T-helper 2 cell treated with Interferon-gamma antibody and Interleukin-4, amounts not matched to agents 5 μg/mL and 100 μg/mL, for 36 hours (primary cell): ENCODE data around the gene PROC.

ENCODE experiments used
- DNase-seq: peaks from one replicate; pipeline ENCODE4 v3.0.0; 2021; ENCODE audit warnings: low spot score
- H3K27ac Mint-ChIP-seq: one replicate; pipeline ENCODE4 v1.8.0; 2021; ENCODE audit warnings: mild to moderate bottlenecking, mixed read lengths
- H3K27me3 Mint-ChIP-seq: one replicate; pipeline ENCODE4 v1.8.0; 2021; ENCODE audit warnings: low read depth, mixed read lengths
- H3K36me3 Mint-ChIP-seq: one replicate; pipeline ENCODE4 v1.8.0; 2021; ENCODE audit warnings: low read depth, mixed read lengths
- H3K4me1 Mint-ChIP-seq: one replicate; pipeline ENCODE4 v1.8.0; 2021; ENCODE audit warnings: low read depth, mixed read lengths
- H3K4me3 Mint-ChIP-seq: one replicate; pipeline ENCODE4 v1.8.0; 2022; ENCODE audit warnings: mild to moderate bottlenecking, moderate library complexity, mixed read lengths
- H3K9me3 Mint-ChIP-seq: one replicate; pipeline ENCODE4 v1.8.0; 2021; ENCODE audit warnings: mixed read lengths

PROC gene

DNA sequence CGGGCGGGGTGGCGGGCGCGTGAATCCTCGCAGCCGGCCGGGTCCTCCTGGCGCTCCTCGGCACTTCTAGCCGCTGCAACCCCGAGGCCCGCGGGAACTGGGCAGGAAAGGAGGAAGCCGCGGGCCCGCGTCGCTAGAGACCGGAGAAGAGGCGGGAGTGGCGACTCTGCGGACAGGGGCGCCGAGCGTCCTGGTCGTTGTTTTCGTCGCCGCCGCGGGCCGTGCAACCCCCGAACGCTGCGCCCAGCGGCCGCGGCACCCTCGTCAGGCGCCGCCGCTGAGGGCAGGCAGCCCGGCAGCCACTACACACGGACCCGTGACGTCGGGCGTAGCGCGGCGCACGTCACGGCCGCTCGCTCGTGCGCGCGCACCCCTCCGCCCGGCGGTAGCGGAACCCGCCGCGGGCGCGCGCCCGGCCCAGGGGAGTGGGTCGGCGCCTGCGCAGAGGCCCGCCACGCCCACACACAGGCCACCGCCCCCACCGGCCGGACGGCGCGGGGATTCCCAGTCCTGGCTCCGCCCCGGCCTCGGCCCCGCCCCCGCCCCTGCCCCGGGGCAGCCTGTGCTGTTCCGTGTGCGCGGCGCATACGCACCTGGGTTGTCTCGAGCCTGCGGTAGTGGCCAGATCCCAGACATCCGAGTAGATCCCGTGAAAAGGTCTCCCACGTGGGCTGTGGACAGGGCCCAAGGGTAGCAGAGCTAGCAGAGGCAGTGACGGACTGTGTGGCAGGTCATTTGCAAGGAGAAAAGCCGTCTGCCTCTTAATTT is 30.4 kb upstream of the PROC start, which contains the start of gene MAP3K2:
Gene MAP3K2, minus strand, starts transcription at position 321 of the 768 bp plus-strand sequence. CDS start 44,846 bp downstream, outside the sequence.
- peak within 1 kb of the TSS; percentile 97 for H3K27ac Mint-ChIP-seq
- peak within 1 kb of the TSS; percentile 90 for H3K4me3 Mint-ChIP-seq
- peaks cover 7% of the 10 kb centered on the region for H3K36me3 Mint-ChIP-seq
- H3K27me3 Mint-ChIP-seq = no peaks in the 10 kb centered on the region
- H3K4me1 Mint-ChIP-seq = peaks cover 58% of the 10 kb centered on the region
- H3K9me3 Mint-ChIP-seq = no peaks in the 10 kb centered on the region
- DNase-seq = peak; percentile 90

DNA sequence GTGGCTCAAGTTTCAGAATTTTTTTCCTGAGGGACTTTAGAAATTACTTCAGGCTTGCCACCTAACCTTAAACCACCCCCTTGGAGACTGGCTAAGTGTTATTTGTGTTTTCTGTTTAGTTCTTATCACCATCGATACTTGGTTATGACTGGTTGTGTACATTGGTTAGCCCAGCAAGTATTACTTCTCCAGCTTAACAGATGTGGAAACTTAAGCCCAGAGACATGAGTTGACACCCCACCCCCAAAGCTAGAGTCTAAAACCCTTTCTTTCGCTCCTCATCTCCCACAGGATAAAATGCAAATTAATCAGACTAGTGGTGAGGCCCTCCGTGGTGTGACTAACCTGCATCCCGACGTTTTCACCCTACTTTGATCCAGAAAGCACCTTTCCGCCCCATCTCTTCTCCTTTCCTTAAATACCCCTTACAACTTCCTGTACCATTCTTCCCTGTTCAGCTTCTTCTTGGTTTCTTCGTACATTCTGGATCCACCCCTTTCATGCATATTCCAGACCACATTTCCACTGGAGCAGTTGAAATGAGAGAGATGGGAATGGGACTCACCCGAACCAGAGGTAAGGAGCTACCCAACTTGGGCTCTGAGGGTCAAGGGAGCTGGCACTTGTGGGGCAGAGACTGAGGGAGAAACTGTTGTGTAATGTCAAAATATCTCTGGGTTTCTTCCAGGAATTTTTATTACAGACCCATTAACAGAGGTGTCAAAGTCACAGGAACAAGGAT is 29.6 kb upstream of the PROC start:
- peaks cover 4% of the 10 kb centered on the region for H3K36me3 Mint-ChIP-seq
- no peaks in the 10 kb centered on the region for H3K27me3 Mint-ChIP-seq
- peak overlapping the region; percentile 97 for H3K27ac Mint-ChIP-seq

DNA sequence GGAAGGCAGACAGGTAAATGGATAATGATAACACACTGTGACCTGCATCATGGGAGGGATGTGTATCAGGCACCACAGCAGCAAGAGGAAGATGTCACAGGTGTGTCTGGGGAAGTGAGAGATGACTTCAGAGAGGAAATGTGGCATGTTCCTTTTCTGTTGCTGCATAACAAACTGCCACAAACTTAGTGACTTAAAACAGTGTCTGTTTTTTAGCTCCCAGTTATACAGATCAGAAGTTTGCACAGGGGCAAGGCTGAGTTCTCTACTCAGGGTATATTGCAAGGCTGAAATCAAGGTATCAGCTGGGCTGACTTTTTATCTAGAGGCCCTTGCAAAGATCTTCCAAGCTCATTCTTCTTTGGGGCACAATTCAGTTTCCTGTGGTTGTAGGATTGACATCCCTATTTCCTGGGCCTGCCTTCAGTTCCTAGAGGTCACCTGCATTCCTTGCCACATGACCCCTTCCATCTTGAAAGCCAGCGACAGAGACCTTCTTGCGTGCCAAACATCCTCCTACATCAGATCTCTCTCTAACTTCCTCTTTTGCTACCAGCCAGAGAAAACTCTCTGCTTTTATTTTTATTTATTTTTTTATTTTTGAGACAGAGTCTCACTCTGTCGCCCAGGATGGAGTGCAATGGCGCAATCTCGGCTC is 28.3 kb upstream of the PROC start:
- Mint-ChIP-seq H3K4me3 (peak overlapping the region; percentile 58), H3K27ac (peak overlapping the region; percentile 94), H3K36me3 (no peaks in the 10 kb centered on the region), H3K9me3 (no peaks in the 10 kb centered on the region), H3K27me3 (no peaks in the 10 kb centered on the region), H3K4me1 (peaks cover 49% of the 10 kb centered on the region)
- no peak for DNase-seq

More for the DNA sequence above, 29.6 kb upstream of the PROC start:
- no peak for DNase-seq
- Mint-ChIP-seq H3K4me3 (peak overlapping the region; percentile 87), H3K9me3 (no peaks in the 10 kb centered on the region), H3K4me1 (peaks cover 56% of the 10 kb centered on the region)

DNA sequence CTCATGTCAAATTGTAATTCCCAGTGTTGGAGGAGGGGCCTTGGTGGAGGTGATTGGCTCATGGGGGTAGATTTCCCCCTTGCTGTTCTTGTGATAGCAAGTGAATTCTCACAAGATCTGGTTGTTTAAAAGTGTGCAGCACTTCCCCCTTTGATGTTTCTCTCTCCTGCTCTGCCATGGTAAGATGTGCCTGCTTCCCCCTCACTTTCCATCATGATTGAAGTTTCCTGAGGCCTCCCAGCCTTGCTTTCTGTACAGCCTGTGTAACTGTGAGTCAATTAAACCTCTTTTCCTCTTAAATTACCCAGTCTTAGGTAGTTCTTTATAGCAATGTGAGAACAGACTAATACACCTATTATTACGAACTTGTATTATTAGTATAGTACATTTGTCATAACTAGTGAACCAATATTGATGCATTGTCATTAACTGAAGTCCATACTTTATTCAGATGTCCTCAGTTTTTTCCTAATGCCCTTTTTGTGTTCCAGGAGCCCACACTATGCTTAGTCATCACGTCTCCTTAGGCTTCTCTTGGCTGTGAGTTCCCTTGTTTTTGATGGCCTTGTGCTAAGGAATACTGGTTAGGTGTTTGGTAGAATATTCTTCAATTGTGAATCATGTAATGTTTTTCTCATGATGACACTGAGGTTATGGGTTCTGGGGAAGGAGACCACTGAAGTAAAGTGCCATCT is 25.9 kb upstream of the PROC start:
- no peak overlapping the region for H3K27ac Mint-ChIP-seq
- H3K9me3 Mint-ChIP-seq = no peaks in the 10 kb centered on the region
- H3K36me3 Mint-ChIP-seq = no peaks in the 10 kb centered on the region
- H3K4me3 Mint-ChIP-seq = no peak overlapping the region
- DNase-seq = no peak
- peaks cover 31% of the 10 kb centered on the region for H3K4me1 Mint-ChIP-seq
- no peaks in the 10 kb centered on the region for H3K27me3 Mint-ChIP-seq

DNA sequence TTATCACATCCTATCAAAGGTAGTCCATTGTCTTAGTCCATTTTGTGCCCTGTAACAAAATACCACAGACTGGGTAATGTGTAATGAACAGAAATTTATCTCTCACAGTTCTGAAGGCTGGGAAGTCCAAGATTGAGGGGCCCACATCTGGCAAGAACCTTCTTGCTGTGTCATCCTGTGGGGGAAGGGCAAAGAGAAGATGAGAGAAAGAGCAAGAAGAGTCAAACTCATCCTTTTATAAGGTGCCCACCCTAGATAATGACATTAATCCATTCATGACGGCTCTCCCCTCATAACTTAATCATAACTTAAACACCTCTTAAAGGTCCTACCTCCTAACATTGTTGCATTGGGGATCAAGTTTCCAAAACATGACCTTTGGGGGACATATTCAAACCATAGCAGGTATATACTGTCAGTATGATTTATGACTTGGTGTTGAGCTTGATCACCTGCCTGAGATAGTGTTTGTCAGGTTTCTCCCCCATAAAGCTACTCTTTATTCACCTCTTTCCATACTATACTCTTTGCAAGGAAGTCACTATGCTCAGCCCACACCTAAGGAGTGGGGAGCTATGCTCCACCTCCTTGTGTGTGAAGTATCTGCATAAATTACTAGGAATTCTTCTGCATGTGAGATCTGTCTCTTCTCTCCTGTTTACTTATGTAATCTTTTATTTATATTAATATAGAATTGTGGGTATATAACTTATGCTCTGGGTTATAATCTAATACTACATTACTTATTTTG is 25.2 kb upstream of the PROC start:
- Mint-ChIP-seq H3K27ac (no peak overlapping the region), H3K9me3 (no peaks in the 10 kb centered on the region), H3K36me3 (no peaks in the 10 kb centered on the region), H3K27me3 (no peaks in the 10 kb centered on the region), H3K4me3 (no peak overlapping the region), H3K4me1 (peaks cover 37% of the 10 kb centered on the region)
- no peak for DNase-seq

- Mint-ChIP-seq H3K36me3 (no peaks in the 10 kb centered on the region), H3K4me1 (peaks cover 29% of the 10 kb centered on the region)
Observed at GRCh38 chr2:127394492-127394891, 23.7 kb upstream of the PROC start.

GRCh38 chr2:127397568-127398238 is 20.5 kb upstream of the PROC start:
- Mint-ChIP-seq H3K4me3 (no peak overlapping the region), H3K27ac (no peak overlapping the region), H3K9me3 (no peaks in the 10 kb centered on the region), H3K27me3 (no peaks in the 10 kb centered on the region), H3K36me3 (no peaks in the 10 kb centered on the region), H3K4me1 (peaks cover 20% of the 10 kb centered on the region)
- DNase-seq = peak; percentile 2

More at GRCh38 chr2:127394492-127394891, 23.7 kb upstream of the PROC start:
- H3K4me3 Mint-ChIP-seq = no peak overlapping the region
- no peak overlapping the region for H3K27ac Mint-ChIP-seq
- H3K9me3 Mint-ChIP-seq = no peaks in the 10 kb centered on the region
- H3K27me3 Mint-ChIP-seq = no peaks in the 10 kb centered on the region
- DNase-seq = no peak

DNA sequence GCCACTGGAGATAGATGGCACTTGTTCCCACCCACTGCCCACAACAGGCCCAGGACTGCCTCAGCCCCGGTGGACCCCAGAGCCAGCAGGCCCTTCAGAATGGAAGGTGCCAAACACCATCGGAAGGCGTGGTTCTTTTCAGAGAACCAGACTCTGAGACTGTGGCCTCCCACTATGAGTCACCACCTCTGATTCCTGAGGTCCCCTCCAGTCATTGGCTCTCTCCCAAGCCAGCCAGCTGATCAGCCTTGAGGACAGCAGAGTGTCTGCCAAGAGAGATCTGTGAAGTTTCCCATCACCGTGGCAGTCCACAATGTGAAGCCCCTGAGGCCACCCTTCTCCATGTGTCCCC is 20.0 kb upstream of the PROC start:
- no peaks in the 10 kb centered on the region for H3K27me3 Mint-ChIP-seq
- peak overlapping the region; percentile 19 for H3K27ac Mint-ChIP-seq
- H3K9me3 Mint-ChIP-seq = no peaks in the 10 kb centered on the region
- H3K4me1 Mint-ChIP-seq = peaks cover 16% of the 10 kb centered on the region
- DNase-seq = peak; percentile 60
- H3K4me3 Mint-ChIP-seq = peak overlapping the region; percentile 30
- H3K36me3 Mint-ChIP-seq = no peaks in the 10 kb centered on the region

GRCh38 chr2:127400533-127400896 is 17.7 kb upstream of the PROC start:
- H3K4me3 Mint-ChIP-seq = no peak overlapping the region
- no peak for DNase-seq
- no peak overlapping the region for H3K27ac Mint-ChIP-seq
- H3K27me3 Mint-ChIP-seq = peaks cover 4% of the 10 kb centered on the region
- no peaks in the 10 kb centered on the region for H3K36me3 Mint-ChIP-seq
- H3K4me1 Mint-ChIP-seq = peaks cover 16% of the 10 kb centered on the region
- H3K9me3 Mint-ChIP-seq = no peaks in the 10 kb centered on the region

DNA sequence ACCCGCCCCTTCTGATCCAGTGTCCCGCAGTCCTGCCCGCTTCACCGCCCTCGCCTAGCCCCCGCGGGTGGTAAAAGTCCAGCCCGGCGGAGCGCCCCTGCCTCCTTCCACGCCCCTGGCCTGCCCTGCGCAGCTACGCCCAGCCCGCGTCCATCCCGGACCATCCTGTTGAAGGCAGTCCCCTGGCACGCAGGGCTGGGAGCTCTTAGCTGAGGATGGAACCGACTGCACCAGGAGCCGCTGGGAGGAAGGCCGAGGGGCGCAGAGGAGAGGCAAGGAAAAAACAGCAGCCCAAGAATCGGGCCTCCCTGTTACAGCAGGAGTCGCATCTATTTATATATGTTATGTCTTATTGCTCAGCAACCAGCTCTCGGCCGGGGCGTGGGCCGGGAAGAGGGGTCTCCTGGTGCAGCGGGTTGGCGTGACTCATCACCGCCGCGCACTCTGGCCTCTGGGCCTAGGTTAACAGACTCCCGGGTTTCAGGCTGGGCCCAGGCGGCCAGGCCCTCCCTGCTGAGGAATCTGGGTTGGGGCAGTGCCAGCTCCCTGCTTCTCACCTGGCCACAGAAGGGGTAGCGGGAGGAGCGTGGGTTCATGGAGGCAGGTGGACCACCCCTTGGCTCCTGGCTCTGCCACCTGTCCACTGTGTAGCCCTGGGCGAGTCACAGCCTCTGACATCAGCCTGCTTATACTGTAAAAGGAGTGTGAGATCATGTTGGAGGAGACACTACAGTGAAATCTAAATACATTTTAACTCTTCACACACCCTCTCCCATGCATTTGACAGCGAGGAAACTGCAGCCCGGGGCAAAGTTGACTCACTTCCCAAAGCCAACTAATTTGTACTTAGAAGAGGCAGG is 17.1 kb upstream of the PROC start:
- Mint-ChIP-seq H3K27ac (no peak overlapping the region), H3K9me3 (no peaks in the 10 kb centered on the region), H3K36me3 (no peaks in the 10 kb centered on the region), H3K4me3 (no peak overlapping the region), H3K4me1 (peaks cover 16% of the 10 kb centered on the region), H3K27me3 (peaks cover 4% of the 10 kb centered on the region)
- no peak for DNase-seq

GRCh38 chr2:127401757-127402695 is 16.2 kb upstream of the PROC start:
- no peaks in the 10 kb centered on the region for H3K9me3 Mint-ChIP-seq
- no peak overlapping the region for H3K4me3 Mint-ChIP-seq
- no peaks in the 10 kb centered on the region for H3K36me3 Mint-ChIP-seq
- peaks cover 16% of the 10 kb centered on the region for H3K4me1 Mint-ChIP-seq
- DNase-seq = peak; percentile 65
- H3K27ac Mint-ChIP-seq = no peak overlapping the region
- H3K27me3 Mint-ChIP-seq = peaks cover 4% of the 10 kb centered on the region
